Activated B cell treated with CpG ODN at 0.5 μM for 24 hours (primary cell): ENCODE data around the gene SRP14. TPM values are rescaled to one million over a fixed set of nuclear protein-coding genes. Genes with fewer than 3 reads are reported as not detected.

ENCODE experiments used
- ATAC-seq: fragments of 200-7000 bp; cut with Tn5 transposase; one replicate; pipeline ENCODE4 v1.10.0; 2021; ENCODE audit warnings: low read depth, mild to moderate bottlenecking, moderate library complexity
- CTCF ChIA-PET: fragments of 350-600 bp; sonication (Branson Sonifier 250); formaldehyde crosslinking; loops from one replicate; lab custom pipeline; 2021; ENCODE audit warnings: antibody characterized with exemption; lab: Charles Lee
- POLR2A ChIA-PET: fragments of 350-600 bp; sonication (Branson Sonifier 250); formaldehyde crosslinking; loops from one replicate; lab custom pipeline; 2021; ENCODE audit warnings: antibody characterized with exemption; lab: Charles Lee
- DNase-seq: peaks from one replicate; pipeline ENCODE4 v3.0.0; 2022
- H3K27ac Mint-ChIP-seq: one replicate; pipeline ENCODE4 v1.8.0; 2020; ENCODE audit warnings: mixed read lengths
- H3K27me3 Mint-ChIP-seq: one replicate; pipeline ENCODE4 v1.8.0; 2021; ENCODE audit warnings: mixed read lengths
- H3K36me3 Mint-ChIP-seq: one replicate; pipeline ENCODE4 v1.8.0; 2021; ENCODE audit warnings: low read depth, mixed read lengths
- H3K4me1 Mint-ChIP-seq: one replicate; pipeline ENCODE4 v1.8.0; 2021; ENCODE audit warnings: mixed read lengths
- H3K4me3 Mint-ChIP-seq: one replicate; pipeline ENCODE4 v1.8.0; 2020; ENCODE audit warnings: mild to moderate bottlenecking, mixed read lengths
- H3K9me3 Mint-ChIP-seq: one replicate; pipeline ENCODE4 v1.8.0; 2020; ENCODE audit warnings: mixed read lengths
- CTCF ChIP-seq: fragments of 200-600 bp; IDR thresholded peaks from one replicate; pipeline ENCODE4 v1.8.0; 2022; ENCODE audit warnings: antibody characterized with exemption, mild to moderate bottlenecking
- intact Hi-C: fragments of 100-400 bp; cut with micrococcal nuclease; formaldehyde crosslinking; loops from one replicate; pipeline ENCODE4 v1.15.1; 2024
- total RNA-seq: library from RNA; stranded (reverse); gene quantifications from 2 replicates; pipeline ENCODE4 v1.2.3, GENCODE V29; 2022

SRP14 gene
- total RNA-seq, 1 donor from 2014 or later, result 183 TPM

- ChIA-PET POLR2A (no interaction called here), CTCF (interaction anchor here (1.5 to 1.8 kb wide), 2 partner anchors 11 to 240 kb away, joined by 3 to 5 read pairs; no protein-coding TSS in a partner anchor)
- DNase-seq (no peak), ATAC-seq (no peak)
- intact Hi-C loops, result no loop called here
- TF ChIP-seq CTCF, result no peak
- no peaks in the 10 kb centered on the region for H3K27me3 Mint-ChIP-seq
- H3K27ac Mint-ChIP-seq, result no peak overlapping the region
- H3K4me3 Mint-ChIP-seq, result no peak overlapping the region
- no peaks in the 10 kb centered on the region for H3K9me3 Mint-ChIP-seq
- H3K36me3 Mint-ChIP-seq, result peaks cover 78% of the 10 kb centered on the region
- peaks cover 4% of the 10 kb centered on the region for H3K4me1 Mint-ChIP-seq
Measured at GRCh38 chr15:40032125-40032839, 6.7 kb downstream of the SRP14 start.

GRCh38 chr15:40031300-40031699 is 7.7 kb downstream of the SRP14 start:
- ChIA-PET POLR2A (no interaction called here), CTCF (interaction anchor here (1.5 kb wide), 1 partner anchor 241 kb away, joined by 3 read pairs; no protein-coding TSS in a partner anchor)
- H3K27ac Mint-ChIP-seq, result no peak overlapping the region
- H3K36me3 Mint-ChIP-seq, result peaks cover 75% of the 10 kb centered on the region
- DNase-seq, result no peak
- no peaks in the 10 kb centered on the region for H3K9me3 Mint-ChIP-seq
- intact Hi-C loops, result no loop called here
- H3K27me3 Mint-ChIP-seq, result no peaks in the 10 kb centered on the region
- no peak overlapping the region for H3K4me3 Mint-ChIP-seq
- H3K4me1 Mint-ChIP-seq, result no peaks in the 10 kb centered on the region
- TF ChIP-seq CTCF, result no peak
- no peak for ATAC-seq

GRCh38 chr15:40029979-40030893 is 8.7 kb downstream of the SRP14 start:
- H3K9me3 Mint-ChIP-seq, result no peaks in the 10 kb centered on the region
- TF ChIP-seq CTCF, result peak; percentile 16
- peaks cover 70% of the 10 kb centered on the region for H3K36me3 Mint-ChIP-seq
- H3K4me3 Mint-ChIP-seq, result no peak overlapping the region
- intact Hi-C loops, result loop anchor here (1.0 kb wide), 2 partner anchors 187 to 244 kb away; no protein-coding TSS in a partner anchor
- ATAC-seq, result no peak
- no peaks in the 10 kb centered on the region for H3K27me3 Mint-ChIP-seq
- POLR2A ChIA-PET, result interaction anchor here (0.6 to 2.1 kb wide), 3 partner anchors 66 to 77 kb away, joined by 3 to 6 read pairs (median 5); no protein-coding TSS in a partner anchor
- DNase-seq, result no peak
- H3K4me1 Mint-ChIP-seq, result no peaks in the 10 kb centered on the region
- CTCF ChIA-PET, result interaction anchor here (1.0 to 2.3 kb wide), 4 partner anchors 77 to 308 kb away, joined by 3 to 11 read pairs (median 8); no protein-coding TSS in a partner anchor
- no peak overlapping the region for H3K27ac Mint-ChIP-seq

- peaks cover 58% of the 10 kb centered on the region for H3K36me3 Mint-ChIP-seq
- ChIA-PET POLR2A (interaction anchor here (2.1 kb wide), 1 partner anchor 78 kb away, joined by 5 read pairs; no protein-coding TSS in a partner anchor), CTCF (interaction anchor here (1.8 to 2.3 kb wide), 2 partner anchors 78 to 188 kb away, joined by 7 to 8 read pairs; no protein-coding TSS in a partner anchor)
- no peaks in the 10 kb centered on the region for H3K4me1 Mint-ChIP-seq
- intact Hi-C loops, result no loop called here
- no peak overlapping the region for H3K4me3 Mint-ChIP-seq
- H3K27ac Mint-ChIP-seq, result no peak overlapping the region
- DNase-seq (no peak), ATAC-seq (no peak)
- H3K9me3 Mint-ChIP-seq, result no peaks in the 10 kb centered on the region
- TF ChIP-seq CTCF, result no peak
- no peaks in the 10 kb centered on the region for H3K27me3 Mint-ChIP-seq
Measured at GRCh38 chr15:40028853-40029252, 10.1 kb downstream of the SRP14 start.
